IMR-90 (cell line): ENCODE results near the gene CEP68. TPM values are rescaled to one million over a fixed set of nuclear protein-coding genes. Genes with fewer than 3 reads are reported as not detected.

Source experiments
- ATAC-seq: fragments of 200-7000 bp; cut with Tn5 transposase; 2 replicates; pipeline ENCODE4 v1.9.1; 2020; ENCODE audit warnings: low read depth, mild to moderate bottlenecking, moderate library complexity
- BruUV-seq: library from RNA; stranded (reverse); fragments of 400-500 nt; replicated peaks from 2 replicates; lab custom pipeline; 2021; lab: Mats Ljungman, UMichigan
- CTCF ChIA-PET: fragments of 300-600 bp; formaldehyde crosslinking; extraction: SDS; loops from one replicate; lab custom pipeline; 2021; ENCODE audit warnings: antibody characterized with exemption; lab: Yijun Ruan, JAX
- POLR2A ChIA-PET: fragments of 300-600 bp; sonication (Branson Sonifier 250); formaldehyde crosslinking; loops from one replicate; lab custom pipeline; 2022; ENCODE audit warnings: antibody characterized with exemption; ENCODE audit not compliant: unreplicated experiment; lab: Charles Lee
- DNase-seq: peaks from one replicate; pipeline ENCODE4 v3.0.0; 2013
- H2AFZ ChIP-seq: replicated peaks from 2 replicates; pipeline ENCODE3; 2013; ENCODE audit warnings: low read length, mild to moderate bottlenecking; ENCODE audit not compliant: poor library complexity
- H2AK5ac ChIP-seq: 2 replicates; pipeline ENCODE4 v1.6.1; 2013; ENCODE audit warnings: low read depth, low read length, inconsistent platforms
- H2AK9ac ChIP-seq: replicated peaks from 2 replicates; pipeline ENCODE3; 2013; ENCODE audit warnings: mild to moderate bottlenecking, low read depth, low read length, moderate library complexity; ENCODE audit not compliant: poor library complexity
- H2BK120ac ChIP-seq: 2 replicates; pipeline ENCODE4 v1.6.1; 2013; ENCODE audit warnings: low read depth, low read length, inconsistent platforms
- H2BK15ac ChIP-seq: 3 replicates; pipeline ENCODE4 v1.6.1; 2013; ENCODE audit warnings: low read depth, low read length, inconsistent platforms
- H2BK20ac ChIP-seq: 2 replicates; pipeline ENCODE4 v1.6.1; 2013; ENCODE audit warnings: low read depth, mild to moderate bottlenecking, inconsistent platforms, low read length, moderate library complexity
- H2BK5ac ChIP-seq: 2 replicates; pipeline ENCODE4 v1.6.1; 2013; ENCODE audit warnings: mild to moderate bottlenecking, low read depth, low read length, inconsistent platforms; ENCODE audit not compliant: poor library complexity, severe bottlenecking
- H3K14ac ChIP-seq: replicated peaks from 2 replicates; pipeline ENCODE4 v1.6.1; 2013; ENCODE audit warnings: low read depth, low read length, inconsistent platforms
- H3K18ac ChIP-seq: 2 replicates; pipeline ENCODE4 v1.6.1; 2013; ENCODE audit warnings: low read depth, low read length, control low read depth
- H3K23ac ChIP-seq: 2 replicates; pipeline ENCODE4 v1.6.1; 2013; ENCODE audit warnings: low read depth, low read length, inconsistent platforms
- H3K27ac ChIP-seq: 2 replicates; pipeline ENCODE4 v1.5.1; 2013; ENCODE audit warnings: mild to moderate bottlenecking, control low read depth, low read length; ENCODE audit not compliant: insufficient read depth
- H3K27me3 ChIP-seq: 2 replicates; pipeline ENCODE4 v1.6.1; 2013; ENCODE audit warnings: low read length; ENCODE audit not compliant: control insufficient read depth, insufficient read depth
- H3K36me3 ChIP-seq: 2 replicates; pipeline ENCODE4 v1.6.1; 2013; ENCODE audit warnings: low read length, mixed read lengths; ENCODE audit not compliant: control insufficient read depth, insufficient read depth
- H3K4ac ChIP-seq: 2 replicates; pipeline ENCODE4 v1.6.1; 2013; ENCODE audit warnings: low read depth, low read length, inconsistent platforms
- H3K4me1 ChIP-seq: 2 replicates; pipeline ENCODE4 v1.6.1; 2013; ENCODE audit warnings: low read length, mixed read lengths; ENCODE audit not compliant: control insufficient read depth, insufficient read depth
- H3K4me2 ChIP-seq: 2 replicates; pipeline ENCODE4 v1.6.1; 2013; ENCODE audit warnings: low read depth, mild to moderate bottlenecking, control low read depth, low read length, moderate library complexity
- H3K4me3 ChIP-seq: 2 replicates; pipeline ENCODE4 v1.5.1; 2013; ENCODE audit warnings: low read depth, mild to moderate bottlenecking, control low read depth, low read length, moderate library complexity; ENCODE audit not compliant: insufficient read depth
- H3K56ac ChIP-seq: 2 replicates; pipeline ENCODE4 v1.6.1; 2013; ENCODE audit warnings: low read length, inconsistent platforms; ENCODE audit not compliant: insufficient read depth; ENCODE audit errors: extremely low read depth
- H3K79me1 ChIP-seq, 2 experiments: 2 replicates each; pipeline ENCODE4 v1.6.1; 2013; ENCODE audit warnings: low read length in 2 of 2, inconsistent platforms in 1 of 2, low read depth in 1 of 2
- H3K9ac ChIP-seq: 2 replicates; pipeline ENCODE4 v1.6.1; 2013; ENCODE audit warnings: low read depth, low read length, control low read depth
- H3K9me1 ChIP-seq: 2 replicates; pipeline ENCODE4 v1.6.1; 2013; ENCODE audit warnings: low read length, inconsistent platforms; ENCODE audit not compliant: insufficient read depth
- H3K9me3 ChIP-seq: 2 replicates; pipeline ENCODE4 v1.6.1; 2013; ENCODE audit warnings: low read length; ENCODE audit not compliant: control insufficient read depth, insufficient read depth
- H4K20me1 ChIP-seq: 2 replicates; pipeline ENCODE4 v1.6.1; 2013; ENCODE audit warnings: low read length, inconsistent platforms; ENCODE audit not compliant: insufficient read depth
- H4K5ac ChIP-seq: 2 replicates; pipeline ENCODE4 v1.6.1; 2013; ENCODE audit warnings: mild to moderate bottlenecking, low read depth, low read length, control low read depth
- H4K8ac ChIP-seq, 2 experiments: 2 replicates each; pipeline ENCODE4 v1.6.1; 2013; ENCODE audit warnings: low read depth in 2 of 2, low read length in 2 of 2, control low read depth in 1 of 2, inconsistent platforms in 1 of 2
- H4K91ac ChIP-seq: 2 replicates; pipeline ENCODE4 v1.6.1; 2013; ENCODE audit warnings: low read depth, low read length, inconsistent platforms; ENCODE audit not compliant: insufficient read depth
- BHLHE40 ChIP-seq: fragments of 150-350 bp; IDR thresholded peaks from 2 replicates; pipeline ENCODE4 v1.6.1; 2016; ENCODE audit warnings: mild to moderate bottlenecking, low read depth, low read length
- CEBPB ChIP-seq: IDR thresholded peaks from 2 replicates; pipeline ENCODE4 v1.6.1; 2012; ENCODE audit warnings: low read depth, low read length, improper control_type of control experiment
- CHD1 ChIP-seq: IDR thresholded peaks from 2 replicates; pipeline ENCODE4 v1.6.1; 2012; ENCODE audit warnings: low read depth, low read length, improper control_type of control experiment
- FOS ChIP-seq: fragments of 150-350 bp; IDR thresholded peaks from 2 replicates; pipeline ENCODE4 v1.6.1; 2016; ENCODE audit warnings: low read depth, low read length
- MAFK ChIP-seq: IDR thresholded peaks from 2 replicates; pipeline ENCODE4 v1.6.1; 2012; ENCODE audit warnings: low read depth, low read length, improper control_type of control experiment
- MAZ ChIP-seq: IDR thresholded peaks from 2 replicates; pipeline ENCODE4 v1.6.1; 2012; ENCODE audit warnings: low read depth, mild to moderate bottlenecking, low read length, improper control_type of control experiment, moderate library complexity, borderline replicate concordance
- MXI1 ChIP-seq: IDR thresholded peaks from 2 replicates; pipeline ENCODE4 v1.6.1; 2012; ENCODE audit warnings: low read depth, mild to moderate bottlenecking, low read length, moderate library complexity, borderline replicate concordance
- NFE2L2 ChIP-seq: fragments of 150-350 bp; IDR thresholded peaks from 2 replicates; pipeline ENCODE4 v1.6.1; 2016; ENCODE audit warnings: low read depth, mild to moderate bottlenecking, low read length
- RAD21 ChIP-seq: IDR thresholded peaks from 2 replicates; pipeline ENCODE4 v1.6.1; 2012; ENCODE audit warnings: low read length, improper control_type of control experiment
- RCOR1 ChIP-seq: IDR thresholded peaks from 2 replicates; pipeline ENCODE4 v1.6.1; 2012; ENCODE audit warnings: mild to moderate bottlenecking, low read length, improper control_type of control experiment; ENCODE audit not compliant: insufficient replicate concordance
- RFX5 ChIP-seq: IDR thresholded peaks from 2 replicates; pipeline ENCODE4 v1.8.0; 2012; ENCODE audit warnings: low read depth, mild to moderate bottlenecking, low read length, moderate library complexity
- SMC3 ChIP-seq: fragments of 150-350 bp; IDR thresholded peaks from 2 replicates; pipeline ENCODE4 v1.6.1; 2016; ENCODE audit warnings: low read depth, mild to moderate bottlenecking, antibody characterized with exemption, low read length, moderate library complexity
- WGBS, 2 experiments: methylation state at CpG; one replicate each; pipeline versions ENCODE4 v1.1.5 to v1.1.7; 2013; ENCODE audit warnings: missing lambda C conversion rate in 2 of 2; ENCODE audit not compliant: insufficient read length in 1 of 2; ENCODE audit errors: extremely low coverage in 2 of 2; 5-methylcytosine and 5-hydroxymethylcytosine counted together
- dilution Hi-C: fragments of 300-500 bp; cut with HindIII; formaldehyde crosslinking; loops from one replicate; pipeline ENCODE4 v1.14.3; 2018; ENCODE audit warnings: low sequenced_read_pairs; ENCODE audit not compliant: unreplicated experiment
- in situ Hi-C: fragments of 300-500 bp; cut with MboI; formaldehyde crosslinking; loops from 3 replicates; pipeline ENCODE4 v1.14.3; 2019; ENCODE audit warnings: low sequenced_read_pairs, inconsistent platforms, mixed read lengths
- intact Hi-C: fragments of 100-400 bp; cut with micrococcal nuclease; formaldehyde crosslinking; loops from 2 replicates; pipeline ENCODE4 v1.10.0; 2022
- polyA plus RNA-seq, 3 experiments: library from polyadenylated mRNA; depleted of rRNA; stranded (reverse); fragments of >200 nt; gene quantifications; 2 replicates each; pipeline ENCODE4 v1.2.3, GENCODE V29; 2012; ENCODE audit warnings: low replicate concordance in 1 of 3
- total RNA-seq: library from RNA; depleted of rRNA; stranded (reverse); fragments of >200 nt; gene quantifications from 2 replicates; pipeline ENCODE4 v1.2.3, GENCODE V29; 2012
- TF ChIP-seq, protein P1 (sequence below): fragments of 150-350 bp; IDR thresholded peaks from 2 replicates; pipeline ENCODE4 v1.6.1; 2017; ENCODE audit warnings: mild to moderate bottlenecking, antibody characterized with exemption, low read length, low read depth
- TF ChIP-seq, protein P2 (sequence below): conservative IDR thresholded peaks from 2 replicates; pipeline ENCODE4 v1.5.1; 2012; ENCODE audit warnings: mild to moderate bottlenecking, low read depth, low read length, improper control_type of control experiment

CEP68 gene
- total and polyA plus RNA-seq, 2 of the 4 experiments (the other 2 are of a cell fraction), result 5.5 to 5.6 TPM

DNA sequence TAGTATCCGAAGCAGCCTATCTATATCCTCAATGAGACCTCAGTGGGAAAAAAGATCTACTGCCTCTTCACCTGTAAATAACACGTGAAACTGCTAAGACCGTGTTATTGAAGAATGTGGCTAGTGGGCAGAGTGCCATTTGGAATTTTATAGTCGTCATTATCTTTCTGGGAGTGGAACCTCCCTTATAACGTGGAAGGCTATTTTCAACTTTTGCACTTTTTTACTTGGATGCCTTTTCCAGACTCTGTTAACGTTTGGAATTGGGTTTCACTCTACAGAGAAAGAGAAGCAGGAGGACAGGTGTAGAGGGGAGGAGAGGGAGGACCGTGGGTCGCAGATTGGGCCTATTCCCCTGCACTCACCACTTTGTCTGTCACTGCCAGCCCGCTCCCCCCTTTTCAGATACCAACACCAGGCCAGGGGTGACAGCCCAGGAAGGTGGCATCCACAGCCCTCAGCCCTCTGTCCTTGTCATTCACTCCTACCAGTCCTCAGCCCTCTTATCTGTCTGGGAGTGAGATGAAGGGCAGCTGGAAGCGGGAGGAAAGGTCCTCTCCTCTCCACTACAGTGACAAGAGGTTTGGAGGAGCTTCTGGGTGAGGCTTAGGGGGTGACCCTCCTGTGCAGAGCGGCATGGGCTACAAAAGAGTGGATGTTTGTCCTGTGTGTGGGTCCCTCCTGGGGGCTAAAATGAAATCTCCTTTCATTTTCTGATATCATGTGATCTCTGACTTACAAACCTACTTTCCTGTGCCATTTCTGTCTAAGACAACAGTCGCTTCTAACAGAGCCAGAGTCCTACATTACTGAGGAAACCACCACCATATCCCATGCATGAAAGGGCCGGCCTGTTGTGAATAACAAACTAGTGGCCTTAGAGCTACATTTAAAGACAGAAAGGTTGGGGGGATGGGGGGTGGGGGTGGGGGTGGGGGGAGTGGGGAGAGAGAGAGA lies 23.9 kb upstream of the CEP68 start:
- dilution Hi-C loops, result no loop called here
- POLR2A ChIA-PET, result no interaction called here
- no peak for ATAC-seq

More for the DNA sequence above, 23.9 kb upstream of the CEP68 start:
- no TSS peak for BruUV-seq
- intact Hi-C loops (no loop called here), in situ Hi-C loops (loop anchor here (25.0 kb wide), 1 partner anchor 695 kb away; no protein-coding TSS in a partner anchor)
- no peak overlapping the region for H3K4me2 ChIP-seq
- no peak overlapping the region for H2AK9ac ChIP-seq
- WGBS, 2 experiments, result 80% methylated on average over 1 of the region's 13 CpGs; no CpG with 5 or more reads in 1 of the 2 experiments
- DNase-seq, result no peak
- no peaks in the 10 kb centered on the region for H3K9me3 ChIP-seq
- H2AK5ac ChIP-seq, result no peak overlapping the region
- no peak overlapping the region for H3K4ac ChIP-seq
- TF ChIP-seq NFE2L2 (no peak), FOS (no peak), SMC3 (no peak), MAFK (no peak), CEBPB (no peak), RFX5 (no peak), BHLHE40 (no peak), MAZ (no peak), RCOR1 (no peak), RAD21 (no peak), MXI1 (no peak), CHD1 (no peak)
- TF ChIP-seq, protein P1, sequence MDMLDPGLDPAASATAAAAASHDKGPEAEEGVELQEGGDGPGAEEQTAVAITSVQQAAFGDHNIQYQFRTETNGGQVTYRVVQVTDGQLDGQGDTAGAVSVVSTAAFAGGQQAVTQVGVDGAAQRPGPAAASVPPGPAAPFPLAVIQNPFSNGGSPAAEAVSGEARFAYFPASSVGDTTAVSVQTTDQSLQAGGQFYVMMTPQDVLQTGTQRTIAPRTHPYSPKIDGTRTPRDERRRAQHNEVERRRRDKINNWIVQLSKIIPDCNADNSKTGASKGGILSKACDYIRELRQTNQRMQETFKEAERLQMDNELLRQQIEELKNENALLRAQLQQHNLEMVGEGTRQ, result no peak
- TF ChIP-seq, protein P2, sequence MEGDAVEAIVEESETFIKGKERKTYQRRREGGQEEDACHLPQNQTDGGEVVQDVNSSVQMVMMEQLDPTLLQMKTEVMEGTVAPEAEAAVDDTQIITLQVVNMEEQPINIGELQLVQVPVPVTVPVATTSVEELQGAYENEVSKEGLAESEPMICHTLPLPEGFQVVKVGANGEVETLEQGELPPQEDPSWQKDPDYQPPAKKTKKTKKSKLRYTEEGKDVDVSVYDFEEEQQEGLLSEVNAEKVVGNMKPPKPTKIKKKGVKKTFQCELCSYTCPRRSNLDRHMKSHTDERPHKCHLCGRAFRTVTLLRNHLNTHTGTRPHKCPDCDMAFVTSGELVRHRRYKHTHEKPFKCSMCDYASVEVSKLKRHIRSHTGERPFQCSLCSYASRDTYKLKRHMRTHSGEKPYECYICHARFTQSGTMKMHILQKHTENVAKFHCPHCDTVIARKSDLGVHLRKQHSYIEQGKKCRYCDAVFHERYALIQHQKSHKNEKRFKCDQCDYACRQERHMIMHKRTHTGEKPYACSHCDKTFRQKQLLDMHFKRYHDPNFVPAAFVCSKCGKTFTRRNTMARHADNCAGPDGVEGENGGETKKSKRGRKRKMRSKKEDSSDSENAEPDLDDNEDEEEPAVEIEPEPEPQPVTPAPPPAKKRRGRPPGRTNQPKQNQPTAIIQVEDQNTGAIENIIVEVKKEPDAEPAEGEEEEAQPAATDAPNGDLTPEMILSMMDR, result no peak
- no peak overlapping the region for H2BK15ac ChIP-seq
- H4K91ac ChIP-seq, result no peak overlapping the region
- H3K14ac ChIP-seq, result no peak overlapping the region
- H3K23ac ChIP-seq, result no peak overlapping the region
- H3K4me3 ChIP-seq, result no peak overlapping the region
- H4K20me1 ChIP-seq, result no peaks in the 10 kb centered on the region
- no peak overlapping the region for H3K27ac ChIP-seq
- H4K8ac ChIP-seq, result no peak overlapping the region
- H3K4me1 ChIP-seq, result peaks cover 4% of the 10 kb centered on the region; the same call in 1 of the 2 replicates
- H3K56ac ChIP-seq, result no peak overlapping the region
- H3K9me1 ChIP-seq, result 0 out of 2 replicates have a peak, but pooled peaks cover 3% of the 10 kb centered on the region
- no peaks in the 10 kb centered on the region for H3K36me3 ChIP-seq
- H3K18ac ChIP-seq, result no peak overlapping the region
- H3K9ac ChIP-seq, result no peak overlapping the region
- CTCF ChIA-PET, result interaction anchor here (0.7 kb wide), 1 partner anchor 383 kb away, joined by 6 read pairs; no protein-coding TSS in a partner anchor
- no peak overlapping the region for H2BK20ac ChIP-seq
- H3K27me3 ChIP-seq, result peaks cover 3% of the 10 kb centered on the region
- H2AFZ ChIP-seq, result no peak overlapping the region
- no peak overlapping the region for H2BK5ac ChIP-seq
- H3K79me1 ChIP-seq, result no peaks in the 10 kb centered on the region
- no peak overlapping the region for H2BK120ac ChIP-seq
- H4K5ac ChIP-seq, result no peak overlapping the region
